Neural crest cell (in vitro differentiated cells): ENCODE results near the gene AAK1. TPM values are rescaled to one million over a fixed set of nuclear protein-coding genes. Genes with fewer than 3 reads are reported as not detected.

Source experiments
- DNase-seq: peaks from one replicate; pipeline ENCODE4 v3.0.0; 2021; ENCODE audit warnings: low read depth, mixed read lengths, low spot score
- H3K27ac Mint-ChIP-seq: one replicate; pipeline ENCODE4 v1.8.0; 2021; ENCODE audit warnings: mild to moderate bottlenecking, mixed read lengths; ENCODE audit not compliant: unreplicated experiment
- H3K27me3 Mint-ChIP-seq: 2 replicates; pipeline ENCODE4 v1.8.0; 2021; ENCODE audit warnings: low read depth, mild to moderate bottlenecking, mixed read lengths
- H3K36me3 Mint-ChIP-seq: 2 replicates; pipeline ENCODE4 v1.8.0; 2021; ENCODE audit warnings: low read depth, mild to moderate bottlenecking, mixed read lengths
- H3K4me1 Mint-ChIP-seq: 2 replicates; pipeline ENCODE4 v1.8.0; 2021; ENCODE audit warnings: mixed read lengths
- H3K4me3 Mint-ChIP-seq: one replicate; pipeline ENCODE4 v1.8.0; 2021; ENCODE audit warnings: mild to moderate bottlenecking, mixed read lengths
- H3K9me3 Mint-ChIP-seq: 2 replicates; pipeline ENCODE4 v1.8.0; 2021; ENCODE audit warnings: mixed read lengths
- total RNA-seq: library from RNA; stranded (reverse); gene quantifications from 2 replicates; pipeline ENCODE4 v1.2.1, GENCODE V29; 2021
- TF ChIP-seq, protein P1 (sequence below): fragments of 200-600 bp; sonication (generic); conservative IDR thresholded peaks from 2 replicates; pipeline ENCODE4 v1.5.0; 2021; ENCODE audit warnings: antibody characterized with exemption, mild to moderate bottlenecking

The AAK1 gene
- total RNA-seq, 1 donor from 2014 or later = 38.8 TPM

DNA sequence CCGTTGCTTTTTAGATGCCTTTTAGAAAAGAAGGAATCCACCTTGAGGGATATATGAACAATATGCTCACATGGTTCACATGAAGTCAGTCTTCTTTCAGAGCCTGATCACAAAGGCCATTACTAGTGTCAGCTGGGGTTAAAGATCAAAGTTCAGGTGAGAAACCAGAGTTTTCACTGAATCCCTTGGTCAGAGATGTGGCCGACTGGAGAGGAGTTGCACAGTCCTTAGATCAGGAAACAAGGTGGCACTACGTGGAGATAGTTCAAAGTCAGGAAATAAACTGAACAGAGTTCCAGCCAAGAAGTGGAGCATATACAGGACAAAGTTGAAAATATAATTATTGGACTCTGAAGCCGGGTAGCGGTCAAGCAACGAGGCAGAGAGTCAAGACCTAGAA lies 54.6 kb downstream of the AAK1 start:
- Mint-ChIP-seq H3K27me3 (no peaks in the 10 kb centered on the region), H3K36me3 (no peaks in the 10 kb centered on the region), H3K4me3 (no peak overlapping the region), H3K9me3 (peaks cover 2% of the 10 kb centered on the region), H3K27ac (no peak overlapping the region), H3K4me1 (peaks cover 15% of the 10 kb centered on the region)
- DNase-seq = no peak
- TF ChIP-seq, protein P1, sequence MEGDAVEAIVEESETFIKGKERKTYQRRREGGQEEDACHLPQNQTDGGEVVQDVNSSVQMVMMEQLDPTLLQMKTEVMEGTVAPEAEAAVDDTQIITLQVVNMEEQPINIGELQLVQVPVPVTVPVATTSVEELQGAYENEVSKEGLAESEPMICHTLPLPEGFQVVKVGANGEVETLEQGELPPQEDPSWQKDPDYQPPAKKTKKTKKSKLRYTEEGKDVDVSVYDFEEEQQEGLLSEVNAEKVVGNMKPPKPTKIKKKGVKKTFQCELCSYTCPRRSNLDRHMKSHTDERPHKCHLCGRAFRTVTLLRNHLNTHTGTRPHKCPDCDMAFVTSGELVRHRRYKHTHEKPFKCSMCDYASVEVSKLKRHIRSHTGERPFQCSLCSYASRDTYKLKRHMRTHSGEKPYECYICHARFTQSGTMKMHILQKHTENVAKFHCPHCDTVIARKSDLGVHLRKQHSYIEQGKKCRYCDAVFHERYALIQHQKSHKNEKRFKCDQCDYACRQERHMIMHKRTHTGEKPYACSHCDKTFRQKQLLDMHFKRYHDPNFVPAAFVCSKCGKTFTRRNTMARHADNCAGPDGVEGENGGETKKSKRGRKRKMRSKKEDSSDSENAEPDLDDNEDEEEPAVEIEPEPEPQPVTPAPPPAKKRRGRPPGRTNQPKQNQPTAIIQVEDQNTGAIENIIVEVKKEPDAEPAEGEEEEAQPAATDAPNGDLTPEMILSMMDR = no peak

DNA sequence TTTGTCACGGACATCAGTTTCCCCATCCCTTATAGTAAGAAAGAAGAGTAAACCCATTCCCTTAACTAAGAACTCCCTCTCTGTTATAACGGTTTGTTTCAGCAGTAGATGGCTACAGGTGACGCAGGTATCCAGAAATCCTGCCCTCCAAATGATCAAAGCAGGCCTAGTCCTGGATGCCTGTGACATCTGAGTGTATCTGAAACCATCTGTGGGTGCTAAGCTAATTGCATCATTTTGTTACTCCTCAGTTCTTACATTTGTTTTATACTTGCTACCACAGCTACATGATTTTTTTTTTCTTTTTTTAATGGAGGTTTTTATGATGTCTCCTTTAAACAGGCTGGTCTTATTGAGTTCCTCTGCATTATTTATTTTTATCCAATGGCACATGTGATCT lies 55.1 kb downstream of the AAK1 start:
- no peak overlapping the region for H3K4me3 Mint-ChIP-seq
- H3K27me3 Mint-ChIP-seq = no peaks in the 10 kb centered on the region
- TF ChIP-seq, protein P1 = no peak
- no peak overlapping the region for H3K27ac Mint-ChIP-seq
- no peak for DNase-seq
- peaks cover 2% of the 10 kb centered on the region for H3K9me3 Mint-ChIP-seq
- no peaks in the 10 kb centered on the region for H3K36me3 Mint-ChIP-seq
- H3K4me1 Mint-ChIP-seq = peaks cover 15% of the 10 kb centered on the region

DNA sequence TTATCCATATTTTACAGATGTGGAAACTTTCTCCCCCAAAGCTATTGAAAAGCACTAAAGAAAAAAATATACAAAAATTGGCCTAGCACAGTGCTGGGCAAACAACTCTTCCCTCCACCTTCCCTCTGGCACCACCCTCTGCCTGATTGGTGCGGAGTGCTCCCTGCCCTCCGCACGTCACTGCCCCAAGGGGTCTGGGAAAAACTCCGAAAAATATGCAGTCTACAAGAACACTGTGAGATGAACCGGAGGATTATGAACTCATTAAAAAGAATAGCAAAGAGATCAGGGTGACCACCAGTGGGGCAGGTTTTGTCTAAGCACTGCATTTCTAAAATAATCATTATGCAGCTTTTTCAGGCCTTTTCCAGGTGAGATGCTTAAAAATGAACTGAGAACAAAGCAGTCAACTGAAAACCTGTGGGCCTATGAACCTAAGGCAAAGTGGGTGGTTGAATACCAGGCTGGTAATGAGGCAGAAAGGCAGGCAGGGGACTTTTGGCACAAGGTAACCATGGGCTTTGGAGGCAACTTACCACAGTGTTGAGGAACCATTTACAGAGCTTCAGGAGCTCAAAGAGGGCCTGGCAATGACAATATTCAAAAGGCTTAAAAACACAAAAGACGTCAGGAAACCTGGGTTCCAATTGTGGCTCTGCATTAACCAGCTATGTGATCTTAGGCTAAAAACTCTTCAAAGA lies 57.5 kb downstream of the AAK1 start:
- H3K27me3 Mint-ChIP-seq = no peaks in the 10 kb centered on the region

DNA sequence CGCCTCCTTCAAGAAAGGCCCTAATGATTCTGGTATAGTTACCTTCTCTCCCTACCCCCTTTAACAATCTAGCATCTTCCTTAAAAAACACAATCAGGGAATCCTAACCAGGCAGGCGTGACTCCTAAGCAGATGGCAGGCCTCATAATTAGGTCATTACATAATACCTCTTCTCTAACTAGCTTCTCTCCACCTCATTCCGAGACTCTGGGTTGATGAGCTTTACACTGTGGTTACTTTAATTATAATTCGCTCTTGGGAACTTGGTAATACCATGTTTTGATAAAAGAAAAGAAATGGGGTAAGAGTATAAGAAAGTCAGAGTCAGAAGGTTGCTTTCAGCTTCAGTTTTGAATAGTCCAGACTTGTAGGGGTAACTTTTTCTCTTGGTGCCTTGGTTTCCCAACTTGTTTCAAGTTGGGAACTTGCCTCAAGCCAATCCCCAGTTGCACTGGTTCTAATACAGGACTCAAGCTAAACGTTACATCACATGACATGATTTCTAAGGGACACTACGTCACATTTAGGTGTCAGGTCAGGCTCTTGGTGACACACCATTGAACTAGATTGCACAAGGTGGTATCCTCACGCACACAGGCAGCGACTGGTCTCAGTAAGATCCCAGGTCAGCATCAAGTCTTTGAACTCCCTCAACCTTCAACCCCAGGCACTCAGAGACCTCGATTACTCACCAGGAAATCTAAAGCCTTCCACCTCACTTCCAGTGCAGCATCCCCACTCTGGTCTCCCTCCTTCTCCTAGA lies 59.2 kb downstream of the AAK1 start:
- Mint-ChIP-seq H3K9me3 (no peaks in the 10 kb centered on the region), H3K36me3 (peaks cover 2% of the 10 kb centered on the region), H3K4me1 (peaks cover 15% of the 10 kb centered on the region), H3K4me3 (no peak overlapping the region), H3K27ac (no peak overlapping the region), H3K27me3 (no peaks in the 10 kb centered on the region)
- no peak for DNase-seq
- TF ChIP-seq, protein P1 = no peak

More for the DNA sequence above, 57.5 kb downstream of the AAK1 start:
- Mint-ChIP-seq H3K4me3 (no peak overlapping the region), H3K4me1 (peaks cover 15% of the 10 kb centered on the region), H3K36me3 (no peaks in the 10 kb centered on the region), H3K27ac (no peak overlapping the region), H3K9me3 (no peaks in the 10 kb centered on the region)
- TF ChIP-seq, protein P1 = no peak
- no peak for DNase-seq

DNA sequence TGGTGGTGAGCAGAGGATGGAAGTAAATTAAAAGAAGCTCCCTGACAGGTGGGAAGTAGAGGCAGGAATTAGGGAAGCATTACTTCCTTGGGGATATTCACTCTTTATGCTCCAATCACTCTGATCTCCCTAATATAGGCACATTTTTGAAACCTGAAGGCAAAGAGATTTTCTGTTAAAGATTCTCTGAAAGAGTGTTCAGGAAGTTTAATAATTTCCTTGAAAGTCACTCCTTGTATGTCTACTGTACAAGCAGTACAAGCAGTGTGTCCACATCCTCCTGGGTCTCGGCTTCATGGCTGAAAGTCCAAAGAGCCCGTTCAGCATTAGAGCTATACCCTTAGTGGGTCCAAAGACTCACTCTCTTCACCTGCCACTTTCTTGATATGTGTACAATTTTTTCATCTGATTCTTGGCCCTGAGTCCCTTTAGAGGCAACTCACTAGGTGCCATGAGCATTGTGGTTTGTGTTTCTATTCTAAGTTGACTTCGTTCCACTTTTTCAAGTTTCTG lies 60.2 kb downstream of the AAK1 start:
- TF ChIP-seq, protein P1 = no peak
- Mint-ChIP-seq H3K27ac (no peak overlapping the region), H3K4me3 (no peak overlapping the region), H3K36me3 (peaks cover 2% of the 10 kb centered on the region), H3K27me3 (no peaks in the 10 kb centered on the region), H3K4me1 (peaks cover 10% of the 10 kb centered on the region), H3K9me3 (no peaks in the 10 kb centered on the region)
- DNase-seq = no peak
